Upper lobe of right lung (tissue), 1 donor: ENCODE results near the gene SLC6A5. TPM values are rescaled to one million over a fixed set of nuclear protein-coding genes. Genes with fewer than 3 reads are reported as not detected.

Source experiments
- ATAC-seq: fragments of 200-7000 bp; cut with Tn5 transposase; one replicate; pipeline ENCODE4 v1.9.1; 2020; ENCODE audit warnings: mild to moderate bottlenecking, moderate library complexity
- DNase-seq: peaks from one replicate; pipeline ENCODE4 v3.0.0-alpha.2; 2020
- H3K27ac ChIP-seq: fragments of 200-600 bp; one replicate; pipeline ENCODE4 v1.8.0; 2022
- H3K27me3 ChIP-seq: fragments of 200-600 bp; one replicate; pipeline ENCODE4 v1.8.0; 2022; ENCODE audit warnings: mild to moderate bottlenecking
- H3K36me3 ChIP-seq: fragments of 200-600 bp; one replicate; pipeline ENCODE4 v1.8.0; 2022
- H3K4me1 ChIP-seq: fragments of 200-600 bp; one replicate; pipeline ENCODE4 v1.8.0; 2022
- H3K4me3 ChIP-seq: fragments of 200-600 bp; one replicate; pipeline ENCODE4 v1.8.0; 2022; ENCODE audit warnings: mild to moderate bottlenecking
- H3K9me3 ChIP-seq: fragments of 200-600 bp; one replicate; pipeline ENCODE4 v1.8.0; 2022
- CTCF ChIP-seq: fragments of 200-600 bp; IDR thresholded peaks from one replicate; pipeline ENCODE4 v1.8.0; 2022; ENCODE audit warnings: antibody characterized with exemption
- intact Hi-C: fragments of 100-400 bp; cut with DNase I; formaldehyde crosslinking; loops from one replicate; pipeline ENCODE4 v1.11.0; 2022
- total RNA-seq: library from RNA; stranded (reverse); fragmentation: NEBNext Ultra II Directional; extraction: Animal tissue kit (Norgen Biotek cat#: 25700); gene quantifications from one replicate; pipeline ENCODE4 v1.2.1, GENCODE V29; 2021
- donor health status: DM: no; HTN: yes; CAD: no; lungs with severe emphysema.

Gene SLC6A5
- total RNA-seq, 1 donor from 2014 or later: not detected

- H3K4me3 ChIP-seq: no peak overlapping the region
- DNase-seq (peak; percentile 88), ATAC-seq (peak; percentile 97)
- no peaks in the 10 kb centered on the region for H3K9me3 ChIP-seq
- no peaks in the 10 kb centered on the region for H3K36me3 ChIP-seq
- H3K27me3 ChIP-seq: peaks cover 77% of the 10 kb centered on the region
- H3K27ac ChIP-seq: no peak overlapping the region
- intact Hi-C loops: no loop called here
- H3K4me1 ChIP-seq: no peaks in the 10 kb centered on the region
- TF ChIP-seq CTCF: peak; percentile 94
Measured at GRCh38 chr11:20609727-20610707, 10.6 kb downstream of the SLC6A5 start.

GRCh38 chr11:20610825-20611224 lies 11.4 kb downstream of the SLC6A5 start:
- no peak for DNase-seq
- no peak for TF ChIP-seq CTCF
- ATAC-seq: no peak
- Histone ChIP-seq H3K4me1 (no peaks in the 10 kb centered on the region), H3K4me3 (no peak overlapping the region), H3K27ac (no peak overlapping the region), H3K36me3 (no peaks in the 10 kb centered on the region), H3K27me3 (peaks cover 69% of the 10 kb centered on the region), H3K9me3 (no peaks in the 10 kb centered on the region)
- intact Hi-C loops: no loop called here

- Histone ChIP-seq H3K9me3 (no peaks in the 10 kb centered on the region), H3K4me1 (no peaks in the 10 kb centered on the region), H3K27ac (no peak overlapping the region), H3K36me3 (no peaks in the 10 kb centered on the region), H3K4me3 (no peak overlapping the region), H3K27me3 (peaks cover 63% of the 10 kb centered on the region)
- no peak for TF ChIP-seq CTCF
- ATAC-seq (no peak), DNase-seq (no peak)
- intact Hi-C loops: no loop called here
Measured at GRCh38 chr11:20611445-20611844, 12.0 kb downstream of the SLC6A5 start.

- TF ChIP-seq CTCF: no peak
- Histone ChIP-seq H3K4me1 (no peaks in the 10 kb centered on the region), H3K36me3 (no peaks in the 10 kb centered on the region), H3K4me3 (no peak overlapping the region), H3K27me3 (peaks cover 59% of the 10 kb centered on the region), H3K9me3 (no peaks in the 10 kb centered on the region), H3K27ac (no peak overlapping the region)
- no peak for ATAC-seq
- no peak for DNase-seq
- intact Hi-C loops: no loop called here
Measured at GRCh38 chr11:20611892-20612291, 12.5 kb downstream of the SLC6A5 start.

- Histone ChIP-seq H3K27ac (no peak overlapping the region), H3K9me3 (no peaks in the 10 kb centered on the region), H3K27me3 (peaks cover 54% of the 10 kb centered on the region), H3K36me3 (no peaks in the 10 kb centered on the region), H3K4me3 (no peak overlapping the region), H3K4me1 (no peaks in the 10 kb centered on the region)
- intact Hi-C loops: no loop called here
- no peak for ATAC-seq
- no peak for TF ChIP-seq CTCF
- no peak for DNase-seq
Measured at GRCh38 chr11:20612416-20612815, 13.0 kb downstream of the SLC6A5 start.
